Measurements from ENCODE around the gene PRR36.

The PRR36 gene

DNA sequence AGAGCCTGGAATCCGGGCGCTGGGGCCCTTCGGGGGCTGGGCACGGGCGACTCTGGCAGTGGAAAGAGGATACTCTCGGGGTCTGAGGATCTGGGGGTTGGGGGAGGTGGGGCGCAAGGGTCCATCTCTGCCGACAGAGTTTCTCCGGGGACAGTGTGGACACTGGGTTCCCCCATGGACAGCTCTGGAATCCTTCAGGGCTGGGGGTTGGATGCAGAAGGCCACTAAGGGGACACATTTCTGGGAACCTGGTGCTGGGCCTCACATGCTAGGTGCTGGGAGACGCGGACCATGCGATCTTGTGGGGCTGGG lies 42.7 kb upstream of the PRR36 start:
- in situ Hi-C loops (cut with MboI; ENCODE audit: low sequenced_read_pairs) = no loop called here
- Histone ChIP-seq H3K36me3 (replicated peaks) (peaks cover 5% of the 10 kb centered on the region), H3K27me3 (ENCODE audit: low read depth) (peaks cover 25% of the 10 kb centered on the region), H3K9me3 (no peaks in the 10 kb centered on the region), H3K4me1 (peaks cover 22% of the 10 kb centered on the region), H3K4me3 (no peak overlapping the region; the same call in 1 of the 2 replicates)
- DNase-seq (ENCODE audit: low spot score in 2 of 2) = no peak

GRCh38 chr19:7916103-7916954 lies 42.1 kb upstream of the PRR36 start:
- peaks cover 22% of the 10 kb centered on the region for H3K4me1 ChIP-seq
- in situ Hi-C loops (cut with MboI; ENCODE audit: low sequenced_read_pairs) = no loop called here
- DNase-seq (ENCODE audit: low spot score in 2 of 2) = no peak

DNA sequence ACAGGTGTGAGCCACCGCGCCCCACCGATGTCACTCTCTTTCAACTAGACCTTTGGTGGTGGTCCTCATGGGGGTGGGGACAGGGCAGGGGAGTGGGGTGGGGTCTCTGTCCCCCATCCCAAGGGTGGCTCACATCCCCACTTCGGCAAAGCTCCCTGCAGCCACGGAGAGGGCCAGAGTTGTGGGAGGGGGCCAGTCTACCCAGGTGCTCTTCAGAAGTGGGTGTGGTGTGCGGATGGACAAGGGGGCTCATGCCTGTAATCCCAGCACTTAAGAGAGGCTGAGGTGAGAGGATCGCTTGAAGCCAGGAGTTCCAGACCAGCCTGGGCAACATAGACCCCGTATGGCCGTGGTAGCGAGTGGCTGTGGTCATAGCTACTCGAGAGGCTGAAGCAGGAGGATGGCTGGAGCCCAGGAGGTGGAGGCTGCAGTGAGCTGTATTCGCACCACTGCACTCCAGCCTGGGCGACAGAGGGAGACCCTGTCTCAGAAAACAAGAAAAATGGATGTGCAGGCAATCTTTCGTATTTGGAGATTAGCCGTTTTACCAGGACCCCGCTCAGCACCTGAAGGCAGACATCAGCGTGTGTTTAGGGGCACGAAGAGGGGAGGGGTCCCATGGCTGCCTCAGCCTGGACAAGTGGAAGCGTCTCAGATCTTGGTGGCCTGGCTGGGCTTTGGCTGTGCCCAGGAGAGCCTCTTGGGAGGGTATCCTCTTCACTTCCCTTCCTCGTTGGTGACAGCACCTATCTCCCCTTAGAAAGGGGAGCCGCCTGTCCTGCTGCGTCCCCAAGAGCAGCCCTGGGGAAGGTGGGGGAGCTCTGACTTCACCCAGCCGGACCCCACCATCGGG lies 41.3 kb upstream of the PRR36 start:
- Histone ChIP-seq H3K9me3 (no peaks in the 10 kb centered on the region), H3K27me3 (ENCODE audit: low read depth) (peaks cover 25% of the 10 kb centered on the region), H3K4me1 (peaks cover 22% of the 10 kb centered on the region), H3K36me3 (replicated peaks) (peaks cover 17% of the 10 kb centered on the region), H3K4me3 (no peak overlapping the region)
- DNase-seq (ENCODE audit: low spot score in 2 of 2) = no peak
- in situ Hi-C loops (cut with MboI; ENCODE audit: low sequenced_read_pairs) = no loop called here

More at GRCh38 chr19:7916103-7916954, 42.1 kb upstream of the PRR36 start:
- H3K4me3 ChIP-seq = no peak overlapping the region
- H3K36me3 ChIP-seq (replicated peaks) = peaks cover 11% of the 10 kb centered on the region
- H3K9me3 ChIP-seq = no peaks in the 10 kb centered on the region
- peaks cover 25% of the 10 kb centered on the region for H3K27me3 ChIP-seq (ENCODE audit: low read depth)

- Histone ChIP-seq H3K4me1 (peaks cover 20% of the 10 kb centered on the region), H3K4me3 (no peak within 1 kb of the TSS), H3K27me3 (ENCODE audit: low read depth) (peaks cover 25% of the 10 kb centered on the region), H3K9me3 (no peaks in the 10 kb centered on the region), H3K36me3 (replicated peaks) (peaks cover 18% of the 10 kb centered on the region)
- in situ Hi-C loops (cut with MboI; ENCODE audit: low sequenced_read_pairs) = no loop called here
- no peak for DNase-seq (ENCODE audit: low spot score in 2 of 2)
These were observed 40.4 kb upstream of the PRR36 start, which contains the start of gene TGFBR3L for GRCh38 chr19:7914598-7915045. TSS of gene TGFBR3L (plus strand) at chr19:7914830.

DNA sequence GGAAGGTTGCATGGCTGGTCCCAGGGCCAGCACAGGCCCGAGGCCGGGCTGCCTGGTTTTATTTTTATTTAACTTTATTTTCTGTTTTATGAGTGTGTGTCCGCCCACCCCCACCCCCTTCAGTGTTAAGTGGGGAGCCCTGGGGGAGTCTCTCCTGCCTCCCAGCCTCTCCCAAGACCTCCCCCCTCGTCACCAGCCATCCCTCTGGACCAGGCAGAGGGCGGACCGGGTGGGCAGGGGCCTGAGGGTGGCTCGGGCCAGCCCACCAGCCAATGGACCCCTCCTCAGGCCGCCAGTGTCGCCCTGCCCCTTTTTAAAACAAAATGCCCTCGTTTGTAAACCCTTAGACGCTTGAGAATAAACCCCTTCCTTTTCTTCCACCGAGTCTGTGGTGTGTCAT lies 39.9 kb upstream of the PRR36 start:
- Histone ChIP-seq H3K4me3 (no peak overlapping the region), H3K36me3 (replicated peaks) (peaks cover 18% of the 10 kb centered on the region), H3K4me1 (peaks cover 15% of the 10 kb centered on the region), H3K9me3 (no peaks in the 10 kb centered on the region), H3K27me3 (ENCODE audit: low read depth) (peaks cover 25% of the 10 kb centered on the region)
- no peak for DNase-seq (ENCODE audit: low spot score in 2 of 2)
- in situ Hi-C loops (cut with MboI; ENCODE audit: low sequenced_read_pairs) = no loop called here

GRCh38 chr19:7913652-7914051 lies 39.5 kb upstream of the PRR36 start:
- Histone ChIP-seq H3K27me3 (ENCODE audit: low read depth) (peaks cover 25% of the 10 kb centered on the region), H3K36me3 (replicated peaks) (peaks cover 18% of the 10 kb centered on the region), H3K9me3 (no peaks in the 10 kb centered on the region), H3K4me3 (no peak overlapping the region), H3K4me1 (peaks cover 13% of the 10 kb centered on the region)
- in situ Hi-C loops (cut with MboI; ENCODE audit: low sequenced_read_pairs) = no loop called here
- no peak for DNase-seq (ENCODE audit: low spot score in 2 of 2)

GRCh38 chr19:7912697-7913564 lies 38.7 kb upstream of the PRR36 start:
- in situ Hi-C loops (cut with MboI; ENCODE audit: low sequenced_read_pairs) = no loop called here
- H3K36me3 ChIP-seq (replicated peaks) = peaks cover 18% of the 10 kb centered on the region
- H3K4me3 ChIP-seq = no peak overlapping the region
- DNase-seq (ENCODE audit: low spot score in 2 of 2) = no peak
- peaks cover 6% of the 10 kb centered on the region for H3K4me1 ChIP-seq
- H3K9me3 ChIP-seq = no peaks in the 10 kb centered on the region
- H3K27me3 ChIP-seq (ENCODE audit: low read depth) = peaks cover 24% of the 10 kb centered on the region

GRCh38 chr19:7912144-7912696 lies 38.0 kb upstream of the PRR36 start:
- peaks cover 18% of the 10 kb centered on the region for H3K36me3 ChIP-seq (replicated peaks)
- H3K4me1 ChIP-seq = no peaks in the 10 kb centered on the region; the same call in 1 of the 2 replicates
- H3K4me3 ChIP-seq = no peak overlapping the region
- H3K27me3 ChIP-seq (ENCODE audit: low read depth) = peaks cover 17% of the 10 kb centered on the region
- H3K9me3 ChIP-seq = no peaks in the 10 kb centered on the region
- no peak for DNase-seq (ENCODE audit: low spot score in 2 of 2)
- in situ Hi-C loops (cut with MboI; ENCODE audit: low sequenced_read_pairs) = no loop called here

DNA sequence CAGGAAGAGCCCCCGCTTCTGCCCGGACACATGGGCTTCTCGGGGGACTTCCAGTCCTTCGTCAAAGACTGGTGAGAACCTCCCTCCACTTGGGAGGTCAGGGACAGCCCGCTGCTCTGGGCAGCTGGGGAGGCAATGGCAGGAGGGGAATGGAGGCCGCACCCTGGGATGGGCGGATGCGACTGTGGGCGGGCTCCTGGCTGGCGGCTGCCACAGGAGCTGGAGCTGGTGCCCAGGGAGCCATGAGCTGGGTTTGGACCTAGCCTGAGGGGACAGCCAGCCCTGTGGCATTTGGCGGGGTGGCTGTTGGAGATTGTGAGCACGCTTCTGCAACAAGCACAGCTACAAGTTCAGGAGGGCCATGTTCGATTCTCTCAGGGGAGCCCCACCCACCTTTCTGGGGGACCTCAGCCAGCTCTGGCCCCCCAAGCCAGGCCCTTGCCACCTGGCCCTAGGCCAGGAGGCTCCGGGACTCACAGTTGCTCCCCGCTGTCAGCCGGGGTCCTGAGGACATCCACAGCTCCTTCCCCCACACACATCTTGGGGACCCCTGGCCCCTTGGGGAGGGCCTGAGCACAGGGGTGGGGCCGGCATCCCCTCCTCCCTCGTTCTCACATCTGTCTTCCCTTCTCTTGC lies 37.4 kb upstream of the PRR36 start:
- no peak overlapping the region for H3K4me3 ChIP-seq
- peaks cover 18% of the 10 kb centered on the region for H3K36me3 ChIP-seq (replicated peaks)
- no peaks in the 10 kb centered on the region for H3K9me3 ChIP-seq
- peaks cover 13% of the 10 kb centered on the region for H3K27me3 ChIP-seq (ENCODE audit: low read depth)
- in situ Hi-C loops (cut with MboI; ENCODE audit: low sequenced_read_pairs) = no loop called here
- DNase-seq (ENCODE audit: low spot score in 2 of 2) = no peak
- no peaks in the 10 kb centered on the region for H3K4me1 ChIP-seq

- H3K36me3 ChIP-seq (replicated peaks) = peaks cover 21% of the 10 kb centered on the region
- H3K4me1 ChIP-seq = no peaks in the 10 kb centered on the region
- no peaks in the 10 kb centered on the region for H3K9me3 ChIP-seq
- H3K4me3 ChIP-seq = no peak overlapping the region
- in situ Hi-C loops (cut with MboI; ENCODE audit: low sequenced_read_pairs) = no loop called here
- no peak for DNase-seq (ENCODE audit: low spot score in 2 of 2)
- peaks cover 3% of the 10 kb centered on the region for H3K27me3 ChIP-seq (ENCODE audit: low read depth)
These were observed 36.4 kb upstream of the PRR36 start for GRCh38 chr19:7910321-7911161.

DNA sequence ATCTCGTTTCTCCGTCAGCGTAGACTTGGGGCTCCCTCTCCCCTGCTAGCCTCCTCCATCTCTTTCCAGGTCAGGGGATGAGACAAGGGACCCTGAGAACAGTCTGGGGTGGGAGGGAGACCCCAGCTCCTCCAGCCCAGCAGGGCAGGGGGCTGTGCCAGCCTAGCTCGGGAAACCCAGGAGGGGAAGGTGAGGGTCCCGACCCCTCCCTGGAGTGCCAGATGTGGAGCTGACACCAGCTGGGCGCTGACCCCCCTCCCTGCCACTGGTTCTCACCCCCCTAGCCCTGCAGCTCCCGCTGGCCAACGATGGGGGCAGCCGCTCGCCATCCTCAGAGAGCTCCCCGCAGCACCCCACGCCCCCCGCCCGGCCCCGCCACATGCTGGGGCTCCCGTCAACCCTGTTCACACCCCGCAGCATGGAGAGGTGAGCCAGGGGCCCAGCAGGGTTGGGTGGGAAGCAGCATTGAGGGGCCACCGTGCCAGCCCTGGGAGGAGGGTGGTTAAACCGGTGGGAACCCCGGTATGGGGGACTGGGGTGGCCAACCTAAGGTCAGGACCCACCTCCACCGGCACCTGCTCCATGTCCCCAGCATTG lies 35.4 kb upstream of the PRR36 start:
- H3K4me3 ChIP-seq = no peak overlapping the region
- no peaks in the 10 kb centered on the region for H3K27me3 ChIP-seq (ENCODE audit: low read depth)
- in situ Hi-C loops (cut with MboI; ENCODE audit: low sequenced_read_pairs) = no loop called here
- no peaks in the 10 kb centered on the region for H3K9me3 ChIP-seq
- no peak for DNase-seq (ENCODE audit: low spot score in 2 of 2)
- peaks cover 7% of the 10 kb centered on the region for H3K4me1 ChIP-seq
- peaks cover 21% of the 10 kb centered on the region for H3K36me3 ChIP-seq (replicated peaks)
